ENCODE data around the gene TRPM5. TPM values are rescaled to one million over a fixed set of nuclear protein-coding genes. Genes with fewer than 3 reads are reported as not detected.

TRPM5 gene
- total and polyA plus RNA-seq, 9 of the 15 experiments (the other 6 are each of a cell fraction or from before 2014, with no cell fraction given), result not detected

DNA sequence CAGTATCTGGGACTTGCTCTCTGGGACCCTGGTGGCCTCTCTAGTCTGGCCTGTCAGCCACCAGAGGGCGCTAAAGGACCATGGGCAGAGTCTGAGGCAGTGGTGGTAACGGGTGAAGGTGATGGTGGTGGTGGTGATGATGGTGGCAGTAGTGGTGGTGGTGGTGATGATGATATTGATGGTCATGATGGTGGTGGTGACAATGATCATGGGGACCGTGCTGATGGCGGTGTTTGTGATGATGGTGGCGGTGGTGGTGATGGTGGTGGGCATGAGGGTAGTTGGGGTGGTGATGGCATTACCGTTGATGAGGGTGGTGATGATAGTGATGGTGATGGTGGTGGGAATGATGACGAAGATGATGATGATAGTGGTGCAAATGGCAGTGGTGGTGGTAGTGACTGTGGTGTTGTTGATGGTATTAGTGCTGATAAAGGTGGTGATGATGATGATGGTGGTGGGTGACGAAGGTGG lies 16.0 kb downstream of the TRPM5 start (continued):
- TF ChIP-seq TOE1 (IDR thresholded peaks at IDR 0.05; ENCODE audit: borderline replicate concordance), result 0 out of 2 replicates have a peak, but pooled peaks have one; percentile 25
- TF ChIP-seq TOE1 (CRISPR knock-in tag; IDR thresholded peaks at IDR 0.05; ENCODE audit: borderline replicate concordance, low read depth), result no peak
- TF ChIP-seq, protein P1, sequence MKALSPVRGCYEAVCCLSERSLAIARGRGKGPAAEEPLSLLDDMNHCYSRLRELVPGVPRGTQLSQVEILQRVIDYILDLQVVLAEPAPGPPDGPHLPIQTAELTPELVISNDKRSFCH (CRISPR knock-in tag; IDR thresholded peaks at IDR 0.05), result no peak
- TF ChIP-seq, protein P1 (tag; IDR thresholded peaks at IDR 0.05), result no peak
- TF ChIP-seq HBP1 (CRISPR knock-in tag; IDR thresholded peaks at IDR 0.05), result 0 out of 2 replicates have a peak, but pooled peaks have one; percentile 8
- TF ChIP-seq MCM3 (IDR thresholded peaks at IDR 0.05), result peak; percentile 54; the same call in 1 of the 2 replicates
- peak; percentile 31; the same call in 1 of the 2 replicates for TF ChIP-seq E2F4 (CRISPR knock-in tag; IDR thresholded peaks at IDR 0.05; ENCODE audit: low read depth)
- no peak for TF ChIP-seq RBM39 (optimal IDR thresholded peaks at IDR 0.05; ENCODE audit: low read depth, low read length)
- 0 out of 2 replicates have a peak, but pooled peaks have one; percentile 13 for TF ChIP-seq MCM5 (IDR thresholded peaks at IDR 0.05; ENCODE audit: low read depth)
- TF ChIP-seq KAT8 (IDR thresholded peaks at IDR 0.05; ENCODE audit: low read depth), result no peak
- peak; percentile 87 for TF ChIP-seq THRB (CRISPR knock-in tag; conservative IDR thresholded peaks at IDR 0.05)
- no peak for TF ChIP-seq ZNF282 (CRISPR knock-in tag; IDR thresholded peaks at IDR 0.05)
- no peak for TF ChIP-seq L3MBTL2 (IDR thresholded peaks at IDR 0.05)
- TF ChIP-seq NEUROD1 (IDR thresholded peaks at IDR 0.05; ENCODE audit: borderline replicate concordance, low read depth, low read length, partially characterized antibody), result no peak
- no peak for TF ChIP-seq POU5F1 (IDR thresholded peaks at IDR 0.05; ENCODE audit: borderline replicate concordance, low read depth, low read length, partially characterized antibody)
- 0 out of 4 replicates have a peak, but pooled peaks of 1 of the 2 experiments have one; percentile 28 for TF ChIP-seq FOXK2 (conservative IDR thresholded peaks at IDR 0.05 in 1 of 2, IDR thresholded peaks at IDR 0.05 in 1 of 2; ENCODE audit: low read depth in 2 of 2)
- TF ChIP-seq, protein P2, sequence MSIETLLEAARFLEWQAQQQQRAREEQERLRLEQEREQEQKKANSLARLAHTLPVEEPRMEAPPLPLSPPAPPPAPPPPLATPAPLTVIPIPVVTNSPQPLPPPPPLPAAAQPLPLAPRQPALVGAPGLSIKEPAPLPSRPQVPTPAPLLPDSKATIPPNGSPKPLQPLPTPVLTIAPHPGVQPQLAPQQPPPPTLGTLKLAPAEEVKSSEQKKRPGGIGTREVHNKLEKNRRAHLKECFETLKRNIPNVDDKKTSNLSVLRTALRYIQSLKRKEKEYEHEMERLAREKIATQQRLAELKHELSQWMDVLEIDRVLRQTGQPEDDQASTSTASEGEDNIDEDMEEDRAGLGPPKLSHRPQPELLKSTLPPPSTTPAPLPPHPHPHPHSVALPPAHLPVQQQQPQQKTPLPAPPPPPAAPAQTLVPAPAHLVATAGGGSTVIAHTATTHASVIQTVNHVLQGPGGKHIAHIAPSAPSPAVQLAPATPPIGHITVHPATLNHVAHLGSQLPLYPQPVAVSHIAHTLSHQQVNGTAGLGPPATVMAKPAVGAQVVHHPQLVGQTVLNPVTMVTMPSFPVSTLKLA (conservative IDR thresholded peaks at IDR 0.05), result no peak
- TF ChIP-seq TRIM24 (IDR thresholded peaks at IDR 0.05), result no peak
- no peak for TF ChIP-seq ZNF75A (CRISPR knock-in tag; IDR thresholded peaks at IDR 0.05)
- no peak for TF ChIP-seq KDM4B (IDR thresholded peaks at IDR 0.05; ENCODE audit: borderline replicate concordance in 2 of 2, low read depth in 1 of 2)
- no peak for TF ChIP-seq NELFE (IDR thresholded peaks at IDR 0.05; ENCODE audit: insufficient read depth, insufficient read length)

Measured in K562 (cell line).